Erythroblast (primary cell): ENCODE measurements around the gene IL1RAPL1.

Source experiments
- GATA1 ChIP-seq: IDR thresholded peaks from 2 replicates; pipeline ENCODE4 v1.6.1; 2011; ENCODE audit warnings: low read depth, mild to moderate bottlenecking, control low read depth, low read length, moderate library complexity
- POLR2A ChIP-seq: IDR thresholded peaks from 2 replicates; pipeline ENCODE4 v1.6.1; 2011; ENCODE audit warnings: mild to moderate bottlenecking, low read length

- no peak for TF ChIP-seq POLR2A
- no peak for TF ChIP-seq GATA1
Measured at GRCh38 chrX:29269390-29269789, 682.1 kb downstream of the IL1RAPL1 start.
